ENCODE results near the gene DACH1.
"Not testable (repeated sequence)": the region's sequence is repeated elsewhere in the genome, so short reads cannot be mapped to it uniquely, and the experiment has no call there.

DACH1 gene

DNA sequence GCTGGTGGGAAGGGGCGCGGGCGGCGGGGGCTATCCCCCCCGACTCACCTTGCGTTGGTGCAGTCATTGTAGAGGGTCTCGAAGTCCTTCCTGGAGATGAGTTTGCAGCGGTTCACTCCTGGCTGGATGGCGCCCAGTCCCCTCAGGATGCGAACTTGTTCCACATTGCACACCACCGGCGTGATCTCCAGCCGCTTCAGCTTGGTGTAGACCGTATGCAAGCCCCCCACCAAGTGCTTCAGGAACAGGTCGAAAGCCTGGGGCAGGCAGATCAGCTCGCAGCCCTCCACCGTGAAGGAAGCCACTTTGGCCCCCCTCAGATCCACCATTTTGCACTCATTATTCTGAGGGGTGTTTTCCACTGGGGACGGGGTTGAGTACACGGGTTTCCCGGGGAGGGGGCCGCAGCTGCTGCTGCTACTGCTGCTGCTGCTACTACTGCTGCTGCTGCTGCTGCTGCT is 1.1 kb downstream of the DACH1 start:
- DNase-seq (ENCODE audit: low read depth in 2 of 2), result no peak

DNA sequence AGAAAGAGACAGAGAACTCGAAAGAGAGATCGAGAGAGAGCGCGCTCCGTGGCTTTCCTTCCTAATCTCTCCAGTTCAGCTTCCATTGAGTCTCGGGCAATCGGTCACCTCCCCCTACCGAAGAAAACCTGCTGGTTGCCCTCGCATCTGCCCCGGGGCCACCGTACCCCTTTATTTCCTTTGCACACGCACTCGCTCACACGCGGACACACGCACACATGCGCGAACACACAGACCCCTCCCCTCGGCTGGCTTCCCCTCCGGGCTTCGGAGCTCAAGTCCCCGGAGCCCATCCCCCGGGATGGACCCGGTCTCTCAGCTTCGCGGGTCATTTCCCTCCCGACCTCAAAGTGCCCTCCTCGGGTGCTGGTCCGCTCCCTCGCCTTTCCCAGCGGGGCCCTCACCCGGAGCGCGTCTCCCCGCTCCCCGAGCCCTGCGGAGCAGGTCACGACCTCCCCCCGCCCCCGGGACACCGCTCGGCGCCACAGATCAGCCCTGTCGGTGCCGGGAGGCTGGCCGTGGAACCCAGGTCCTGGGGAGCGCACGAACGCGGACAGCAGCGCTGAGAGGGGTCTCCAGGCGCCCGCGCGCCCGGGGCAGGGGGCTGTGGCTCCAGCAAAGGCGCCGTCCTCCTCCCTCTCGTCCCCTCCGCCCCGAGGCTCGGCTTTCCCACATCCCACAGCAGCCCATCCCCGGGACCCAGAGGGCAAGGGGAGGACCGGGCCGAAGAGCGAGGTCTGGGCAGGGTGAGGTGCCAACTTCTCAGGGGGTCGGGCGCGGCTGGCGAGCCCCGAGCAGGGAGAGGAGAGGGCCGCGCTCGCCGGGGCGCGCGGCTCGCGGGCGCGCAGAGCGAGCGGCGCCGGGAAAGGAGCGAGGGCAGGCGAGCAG is 1.8 kb downstream of the DACH1 start:
- no peak for DNase-seq (ENCODE audit: low read depth in 2 of 2)

DNA sequence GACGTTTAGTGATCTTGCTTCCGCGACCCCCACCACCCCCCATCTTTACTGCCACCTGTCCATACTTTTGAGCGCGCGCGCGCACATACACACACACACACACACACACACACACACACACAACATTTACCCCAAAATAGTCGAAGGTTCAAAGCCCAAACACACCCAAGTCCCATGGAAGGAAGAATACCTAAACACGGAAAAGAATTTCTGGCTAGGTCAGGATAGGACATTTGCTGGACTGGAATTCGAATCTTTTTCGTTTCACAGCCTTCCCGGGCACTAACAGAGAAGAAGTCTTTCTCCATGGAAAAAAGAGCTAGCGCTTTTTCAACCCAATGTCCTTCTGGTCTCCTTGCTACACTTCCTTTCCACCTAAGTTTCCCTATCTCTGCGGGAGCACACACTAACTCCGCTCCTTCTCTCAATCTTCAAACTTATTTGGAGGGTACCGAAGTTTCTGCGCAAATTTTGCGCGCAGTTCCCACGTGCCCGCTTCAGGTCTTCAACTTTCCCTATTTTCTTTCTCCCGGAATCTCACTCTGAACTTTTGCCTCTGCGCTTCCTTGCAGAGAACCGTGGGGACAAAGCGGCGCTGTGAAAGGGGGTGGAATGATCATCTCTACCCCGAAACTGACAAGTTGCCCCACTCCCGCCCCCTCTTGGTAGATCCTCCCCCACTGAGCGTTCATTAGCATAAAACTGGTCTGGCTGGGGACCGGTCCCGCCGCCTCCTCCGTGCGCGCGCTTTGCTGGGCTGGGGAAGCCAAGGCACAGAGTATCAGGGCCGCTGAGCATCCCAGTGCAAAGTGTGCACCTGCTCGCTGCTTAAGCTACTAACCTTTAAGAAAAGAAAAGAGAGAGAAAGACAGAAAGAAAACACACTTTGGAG is 2.7 kb downstream of the DACH1 start:
- no peak for DNase-seq (ENCODE audit: low read depth in 2 of 2)

DNA sequence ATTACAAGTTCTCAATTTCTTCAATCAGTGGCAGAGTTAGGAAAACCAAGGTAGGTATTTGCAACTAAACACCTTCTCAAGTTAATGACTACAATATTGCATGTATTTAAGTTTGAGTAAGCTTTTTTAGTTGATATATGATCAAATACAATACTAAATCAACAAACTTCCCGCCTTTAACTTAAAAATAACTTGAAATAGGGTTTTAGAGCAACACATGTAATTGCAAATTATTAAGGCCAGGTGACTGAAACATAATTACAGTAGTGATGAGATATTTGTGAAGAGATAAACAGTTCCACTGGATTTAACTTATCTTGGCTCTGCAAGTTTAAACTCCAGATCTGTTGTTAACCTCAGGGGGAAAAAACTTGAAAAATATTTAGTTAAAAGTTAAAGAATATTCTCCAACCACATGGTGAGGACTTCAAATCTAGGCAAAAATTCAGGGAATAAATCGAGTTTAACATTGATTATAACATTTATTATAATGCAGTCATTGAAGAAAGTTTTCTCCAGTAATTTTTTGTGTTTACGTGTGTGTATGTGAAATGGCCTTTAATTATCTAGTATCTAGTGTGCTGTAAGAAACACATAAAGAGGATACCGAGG is 3.6 kb downstream of the DACH1 start:
- no peak for DNase-seq (ENCODE audit: low read depth in 2 of 2)

DNA sequence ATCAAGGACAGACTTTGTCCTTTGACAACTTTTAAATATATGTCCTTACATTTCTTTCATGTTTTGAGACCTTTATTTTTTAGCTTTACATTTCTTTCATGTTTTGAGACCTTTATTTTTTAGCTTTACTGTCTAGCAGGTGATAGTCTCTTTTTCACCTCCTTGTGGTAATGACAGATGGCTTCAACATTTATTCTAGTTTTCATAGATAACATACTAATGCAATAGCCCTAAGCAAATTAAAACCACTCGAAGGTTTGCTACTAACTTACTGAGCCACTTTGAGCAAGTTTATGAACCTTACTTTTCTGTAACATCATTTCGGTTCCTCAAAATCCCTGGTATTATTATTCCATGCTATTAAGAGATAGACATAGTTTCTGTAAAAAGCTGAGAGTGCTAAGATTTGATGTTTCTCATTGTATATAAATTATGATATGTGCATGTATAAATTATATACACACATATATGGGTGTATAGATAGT is 4.5 kb downstream of the DACH1 start:
- DNase-seq (ENCODE audit: low read depth in 2 of 2), result no peak

DNA sequence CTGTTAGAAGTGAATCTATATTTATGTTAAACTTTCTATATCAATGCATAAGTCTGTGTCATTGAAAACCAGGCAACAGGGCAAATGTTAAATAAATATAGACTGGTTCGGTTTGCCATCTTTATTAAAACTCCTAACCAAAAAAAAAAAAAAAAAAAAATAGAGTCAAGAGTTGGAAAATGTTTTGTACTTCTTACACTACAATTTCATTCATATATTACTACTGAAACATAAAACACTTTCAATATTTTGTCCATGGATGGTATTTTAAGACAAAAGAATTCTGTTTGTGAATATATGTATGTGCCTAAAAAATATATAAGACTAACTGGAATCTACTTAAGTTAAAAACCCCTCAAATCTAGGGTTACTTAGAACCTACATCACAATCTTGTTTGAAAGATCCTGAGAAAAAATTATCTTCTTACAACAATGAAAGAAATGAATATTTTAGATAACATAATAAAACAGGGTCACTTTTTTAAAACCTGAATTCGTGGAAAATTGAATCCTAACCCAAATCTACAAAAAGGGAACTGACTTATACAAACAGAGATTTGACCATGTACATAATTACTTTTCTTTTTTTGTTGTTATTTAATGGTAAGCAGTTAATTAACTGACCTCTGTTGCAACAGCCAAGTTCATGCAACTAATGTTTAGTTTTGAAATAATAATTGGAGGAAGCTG is 5.1 kb downstream of the DACH1 start:
- DNase-seq (ENCODE audit: low read depth in 2 of 2), result no peak

DNA sequence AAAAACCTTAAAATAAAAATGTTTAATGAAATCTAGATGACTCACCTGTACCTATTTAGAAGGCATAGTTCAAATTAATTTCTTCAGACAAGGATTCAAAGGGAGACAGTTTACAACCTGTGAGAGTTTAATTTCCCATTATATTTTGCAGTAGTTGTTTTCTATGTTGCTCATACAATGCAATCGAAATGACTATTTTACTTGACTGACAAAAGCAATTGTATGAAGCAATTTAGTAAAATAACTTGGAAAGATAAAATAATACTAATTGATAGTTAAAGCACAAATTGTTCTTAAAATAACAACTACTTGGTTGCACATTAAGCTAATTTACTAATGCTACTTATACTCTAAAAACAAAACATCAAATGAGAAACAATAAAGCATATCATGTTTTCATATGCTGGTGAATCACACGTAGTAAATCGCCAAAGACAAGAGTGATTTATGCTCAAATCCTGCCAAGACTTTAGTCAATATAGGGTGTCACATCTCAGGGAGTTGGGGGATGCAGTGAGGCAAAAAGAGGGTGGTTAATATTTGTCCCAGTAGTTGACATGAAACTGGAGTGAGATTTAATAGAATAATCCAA is 6.4 kb downstream of the DACH1 start:
- no peak for DNase-seq (ENCODE audit: low read depth in 2 of 2)

DNA sequence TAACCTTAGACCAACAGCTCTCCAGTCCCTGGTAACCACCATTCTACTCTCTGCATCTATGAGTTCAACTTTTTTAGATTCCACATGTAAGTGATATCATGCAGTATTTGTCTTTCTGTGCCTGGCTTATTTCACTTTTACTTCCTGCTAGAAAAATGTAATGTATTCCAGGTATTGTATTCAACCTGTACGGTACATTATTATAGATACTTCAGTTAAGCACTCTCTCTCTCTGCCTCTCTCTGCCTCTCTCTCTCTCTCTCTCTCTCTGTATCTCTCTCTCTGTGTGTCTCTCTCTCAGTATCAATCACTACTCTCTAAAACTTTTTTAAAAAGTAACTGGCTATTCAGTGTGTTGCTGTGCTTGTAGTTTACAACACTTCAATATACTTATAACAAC is 8.4 kb downstream of the DACH1 start:
- no peak for DNase-seq (ENCODE audit: low read depth in 2 of 2)

DNA sequence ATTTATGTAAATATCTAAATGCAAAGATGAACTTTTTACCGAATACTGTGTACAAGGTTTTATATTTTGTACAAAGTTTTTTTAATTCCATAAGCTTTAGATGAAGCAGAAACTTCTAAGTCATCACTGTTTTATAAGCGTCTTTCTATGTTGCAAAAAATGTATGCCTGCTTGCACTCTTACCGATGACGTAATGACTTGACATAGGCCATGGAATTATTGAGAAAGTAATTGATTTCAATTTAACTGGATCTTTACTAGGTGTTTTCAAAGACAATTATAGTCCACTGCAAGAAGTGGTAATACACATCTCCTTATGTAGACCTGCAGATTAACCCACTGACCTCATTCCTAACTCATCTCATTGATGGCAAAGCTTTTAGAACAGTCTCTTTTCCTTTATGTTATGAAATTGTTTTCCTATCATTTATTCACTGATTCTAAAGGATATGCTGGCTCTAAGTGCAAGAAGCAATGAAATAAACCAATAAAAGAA is 10.4 kb downstream of the DACH1 start:
- no peak for DNase-seq (ENCODE audit: low read depth in 2 of 2)

DNA sequence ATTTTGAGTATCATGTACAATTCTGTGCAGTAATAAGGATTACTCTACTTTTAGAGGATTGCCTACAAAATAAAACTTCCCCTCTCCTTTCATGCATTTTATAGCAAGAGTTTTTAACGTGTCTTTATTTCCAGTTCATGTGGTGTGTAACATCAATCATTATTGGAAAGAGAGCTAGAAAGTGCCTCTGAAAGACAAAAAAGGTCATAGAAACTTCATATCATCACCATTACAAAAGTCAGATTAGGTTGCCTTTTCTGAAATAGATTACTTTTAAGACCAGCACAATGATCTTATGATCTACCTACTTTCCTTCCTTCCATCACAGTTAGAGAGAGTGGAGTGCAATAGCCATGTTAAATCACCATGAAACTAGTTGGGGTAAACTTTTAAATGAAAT is 12.6 kb downstream of the DACH1 start:
- DNase-seq (ENCODE audit: low read depth in 2 of 2), result no peak

DNA sequence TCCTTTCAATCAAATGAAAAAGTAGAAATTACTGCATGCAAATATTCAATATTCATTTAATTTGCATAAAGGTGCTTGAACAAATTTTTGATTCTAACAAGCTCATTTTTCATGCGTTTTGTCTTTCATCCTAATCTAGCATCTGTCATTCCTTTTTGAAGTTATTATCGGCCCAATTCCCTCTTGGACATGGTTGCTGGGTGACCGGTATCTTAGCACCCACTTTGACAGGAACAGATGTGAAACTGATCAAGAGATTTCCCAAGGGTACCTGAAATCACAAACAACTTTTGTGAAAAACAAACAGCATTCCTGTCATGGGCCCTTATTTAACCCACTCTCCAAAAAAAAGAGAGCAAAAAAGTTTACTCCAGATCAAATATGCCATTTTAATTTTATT is 13.3 kb downstream of the DACH1 start:
- DNase-seq (ENCODE audit: low read depth in 2 of 2), result no peak

DNA sequence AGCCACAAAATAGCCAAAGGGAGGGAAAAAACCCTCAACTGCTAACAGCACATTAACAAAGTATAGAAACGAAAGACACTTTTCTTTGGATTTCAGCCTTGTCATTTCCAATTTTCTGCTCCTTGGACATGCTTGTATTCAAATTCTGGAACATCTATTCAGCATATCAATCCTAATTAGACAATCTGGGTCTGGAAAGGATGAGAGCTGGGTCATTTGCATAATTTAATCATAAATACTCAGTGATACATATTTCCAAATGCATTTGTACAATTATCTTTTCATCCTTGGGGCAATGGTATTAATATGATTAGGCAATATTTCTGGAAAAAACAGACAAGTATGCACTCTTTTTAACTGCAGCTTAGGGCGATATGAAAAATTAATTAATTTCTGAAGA is 14.3 kb downstream of the DACH1 start:
- no peak for DNase-seq (ENCODE audit: low read depth in 2 of 2)

DNA sequence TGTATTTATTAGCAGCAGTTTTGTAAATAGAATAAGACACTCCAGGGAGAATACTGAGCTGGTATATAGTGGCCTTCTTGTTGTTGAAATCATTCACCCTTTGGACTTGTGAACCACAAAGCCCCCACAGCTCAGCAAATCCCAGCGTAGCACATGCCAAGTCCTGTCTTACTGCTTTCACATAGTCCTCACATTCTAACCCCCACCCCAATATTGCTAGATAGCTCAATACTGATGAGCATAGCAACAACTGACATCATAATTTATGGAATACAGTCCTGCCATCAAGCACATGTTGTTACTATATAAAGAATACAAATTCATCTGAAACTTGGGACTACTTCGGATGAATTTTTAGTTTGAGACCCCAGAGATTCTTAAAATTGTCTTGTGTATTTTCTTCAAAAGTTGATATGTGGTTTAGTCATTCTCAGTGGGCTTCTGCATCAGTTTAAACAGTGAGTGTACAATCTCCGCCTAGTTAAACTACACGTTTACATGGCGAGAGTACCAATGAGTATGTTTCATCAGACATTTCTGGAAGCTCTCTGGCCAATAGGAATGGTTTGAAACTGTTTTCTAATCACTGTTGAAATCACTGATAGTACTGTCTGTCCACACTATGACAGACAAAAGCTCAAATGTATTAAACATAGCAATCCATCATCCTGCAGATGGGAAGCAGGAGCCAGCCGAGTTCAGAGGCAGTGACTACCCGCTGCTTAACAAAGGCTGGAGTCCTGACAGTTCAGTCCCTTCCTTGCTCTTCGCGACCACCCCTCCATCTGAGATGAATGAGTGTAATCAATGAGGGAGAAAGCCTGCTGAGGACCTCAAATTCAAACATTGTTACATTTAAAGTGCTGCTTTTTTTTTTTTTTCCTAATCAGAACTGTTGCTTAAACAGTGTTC is 15.2 kb downstream of the DACH1 start:
- DNase-seq (ENCODE audit: low read depth in 2 of 2), result no peak

DNA sequence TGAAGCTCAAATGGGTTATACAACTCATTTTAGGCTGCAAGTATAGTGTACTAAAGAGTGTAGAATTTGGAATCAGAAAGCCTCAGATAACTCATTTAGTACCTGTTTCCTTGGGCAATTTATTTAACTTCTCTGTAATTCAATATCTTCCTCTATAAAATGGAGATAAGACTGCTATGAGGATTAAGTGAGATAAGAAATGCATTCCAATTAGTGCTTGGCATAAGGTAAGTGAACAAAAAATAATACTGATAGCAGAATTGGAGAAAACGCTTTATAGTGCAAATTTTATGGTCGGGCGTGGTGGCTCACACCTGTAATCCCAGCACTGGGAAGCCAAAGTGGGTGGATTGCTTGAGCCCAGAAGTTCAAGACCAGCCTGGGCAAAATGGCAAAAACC is 25.0 kb downstream of the DACH1 start:
- no peak for DNase-seq (ENCODE audit: low read depth in 2 of 2)

DNA sequence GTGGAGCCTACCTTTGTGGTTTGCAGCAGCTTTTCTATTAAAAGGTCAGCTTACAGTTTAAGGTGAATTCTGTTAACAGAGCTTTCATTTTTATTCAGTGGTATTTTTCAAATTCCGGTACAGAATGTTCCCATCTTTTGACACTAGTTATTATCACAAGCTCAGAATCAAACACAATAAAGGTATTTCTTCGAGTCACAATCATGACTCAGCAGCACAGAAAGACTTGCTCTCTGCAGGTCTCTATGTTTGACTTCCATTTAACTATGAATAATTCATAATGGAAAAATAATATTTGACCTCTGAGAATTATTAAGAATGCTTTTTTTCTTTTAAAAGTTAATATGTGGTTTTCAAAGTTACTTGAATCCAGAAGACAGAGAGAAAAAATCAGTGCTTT is 28.2 kb downstream of the DACH1 start:
- DNase-seq (ENCODE audit: low read depth in 2 of 2), result no peak

DNA sequence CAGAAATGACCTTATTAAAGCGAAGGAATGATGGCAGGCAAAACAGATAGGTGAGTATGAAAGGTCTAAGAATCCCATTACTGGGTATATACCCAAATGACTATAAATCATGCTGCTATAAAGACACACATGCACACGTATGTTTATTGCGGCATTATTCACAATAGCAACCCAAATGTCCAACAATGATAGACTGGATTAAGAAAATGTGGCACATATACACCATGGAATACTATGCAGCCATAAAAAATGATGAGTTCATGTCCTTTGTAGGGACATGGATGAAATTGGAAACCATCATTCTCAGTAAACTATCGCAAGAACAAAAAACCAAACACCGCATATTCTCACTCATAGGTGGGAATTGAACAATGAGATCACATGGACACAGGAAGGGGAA is 29.4 kb downstream of the DACH1 start:
- DNase-seq (ENCODE audit: low read depth in 2 of 2), result not testable (repeated sequence)

DNA sequence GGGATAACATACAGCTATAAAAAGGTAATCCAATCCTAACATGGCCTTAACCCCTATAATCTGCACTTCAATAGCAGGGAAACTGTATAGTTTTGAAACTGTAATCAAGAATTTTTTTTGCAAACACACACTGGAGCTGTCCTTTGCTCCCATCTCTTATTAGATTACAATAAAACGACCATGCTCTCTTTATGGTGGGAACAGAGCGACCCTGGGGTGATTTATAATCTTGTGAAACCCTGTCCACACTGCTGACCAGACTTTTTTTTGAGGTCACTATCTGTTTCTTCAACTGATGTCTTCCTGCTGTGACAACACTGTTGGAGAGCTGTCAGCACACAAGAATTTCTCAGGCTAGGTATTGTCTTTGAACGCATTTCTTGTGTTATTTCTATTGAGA is 35.3 kb downstream of the DACH1 start:
- DNase-seq (ENCODE audit: low read depth in 2 of 2), result no peak

DNA sequence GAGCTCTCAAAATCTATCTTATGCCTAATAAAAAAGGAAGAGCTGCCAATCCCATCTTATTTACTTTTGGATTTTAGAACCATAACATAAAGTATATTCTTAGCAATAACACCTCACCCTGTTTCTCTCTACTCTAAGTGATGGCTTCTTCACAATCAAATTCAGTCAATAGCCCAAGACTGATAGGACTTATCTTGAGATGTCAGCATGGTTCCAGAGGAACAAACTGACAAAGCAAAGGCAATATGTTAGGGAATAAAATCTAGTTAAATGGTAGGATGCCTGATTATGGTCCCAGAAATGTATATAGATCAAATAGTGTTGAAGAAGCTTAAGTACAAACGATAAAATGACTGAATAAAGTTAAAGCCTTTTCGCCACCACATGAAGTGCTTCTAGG is 36.3 kb downstream of the DACH1 start:
- DNase-seq (ENCODE audit: low read depth in 2 of 2), result no peak

DNA sequence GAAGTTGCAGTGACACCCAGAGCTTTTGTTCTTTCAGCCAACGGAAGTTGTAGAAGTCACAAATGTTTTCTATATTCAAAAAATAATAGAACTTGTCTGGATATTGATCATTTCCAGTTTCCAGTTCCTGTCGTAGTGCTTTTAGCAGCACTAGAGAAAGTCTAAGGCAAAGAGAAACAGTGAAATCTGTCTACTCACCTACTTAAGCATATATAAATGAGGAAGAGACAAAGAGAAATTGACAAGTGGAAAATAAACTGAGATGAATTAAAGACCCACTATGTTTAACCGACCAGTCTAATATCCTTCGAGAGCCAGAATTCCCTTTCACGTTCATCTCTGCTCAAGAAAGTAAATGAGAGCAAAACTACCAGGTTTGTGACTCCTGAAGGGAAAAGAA is 36.7 kb downstream of the DACH1 start:
- no peak for DNase-seq (ENCODE audit: low read depth in 2 of 2)

DNA sequence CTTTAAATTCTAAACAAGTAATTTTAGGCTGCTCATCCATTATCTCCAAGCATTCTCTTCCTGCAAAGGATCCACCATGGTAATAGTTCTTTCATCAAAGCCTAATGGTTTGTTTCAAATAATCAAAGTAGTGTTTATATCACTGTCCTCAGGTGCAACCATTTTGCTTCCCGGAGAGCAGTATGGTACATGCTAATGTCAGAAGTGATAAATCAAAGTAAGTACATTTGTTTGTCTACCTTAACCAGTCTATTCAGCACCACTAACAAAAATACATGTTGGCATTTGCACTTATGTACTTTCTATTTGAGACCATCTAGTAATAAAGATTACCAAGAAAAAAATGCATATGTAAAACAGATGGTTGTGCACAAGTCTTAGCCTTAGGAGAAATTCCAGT is 37.5 kb downstream of the DACH1 start:
- DNase-seq (ENCODE audit: low read depth in 2 of 2), result no peak

All from stimulated activated CD8-positive, alpha-beta memory T cell treated with anti-CD3 and anti-CD28 coated beads, Interleukin-15, amount 100 ng/mL, for 48 hours (primary cell).